Fibroblast of lung (primary cell): ENCODE data around the gene TNFRSF19. TPM values are rescaled to one million over a fixed set of nuclear protein-coding genes. Genes with fewer than 3 reads are reported as not detected.

ENCODE experiments used
- DNase-seq, 2 donors: peaks; one replicate each; pipeline versions ENCODE4 v3.0.0 to v3.0.0-alpha.2; 2010; ENCODE audit warnings: low read depth in 2 of 2
- H2AFZ ChIP-seq: 2 replicates; pipeline ENCODE4 v1.5.1; 2012; ENCODE audit warnings: low read length, control low read depth, inconsistent platforms
- H3K27ac ChIP-seq: 2 replicates; pipeline ENCODE4 v1.5.1; 2011; ENCODE audit warnings: low read length, control low read depth; ENCODE audit not compliant: insufficient read depth
- H3K27me3 ChIP-seq: 2 replicates; pipeline ENCODE4 v1.5.1; 2011; ENCODE audit warnings: mild to moderate bottlenecking, low read length; ENCODE audit not compliant: control insufficient read depth, insufficient read depth
- H3K36me3 ChIP-seq: 2 replicates; pipeline ENCODE4 v1.5.1; 2011; ENCODE audit warnings: low read length; ENCODE audit not compliant: control insufficient read depth, insufficient read depth
- H3K4me1 ChIP-seq: 2 replicates; pipeline ENCODE4 v1.5.1; 2011; ENCODE audit warnings: low read length; ENCODE audit not compliant: control insufficient read depth, insufficient read depth; ENCODE audit errors: extremely low read depth
- H3K4me2 ChIP-seq: 2 replicates; pipeline ENCODE4 v1.5.1; 2011; ENCODE audit warnings: low read length, control low read depth; ENCODE audit not compliant: insufficient read depth; ENCODE audit errors: extremely low read depth
- H3K4me3 ChIP-seq, 4 experiments: fragments of 200-600 bp in 1 of 4; sonication (generic) in 1 of 4; replicated peaks in 1 of 4; 2 replicates each; pipeline ENCODE4 v1.5.1; 2011 to 2016; ENCODE audit warnings: low read length in 4 of 4, low read depth in 3 of 4, mild to moderate bottlenecking in 3 of 4, control low read depth in 2 of 4, inconsistent platforms in 1 of 4, mixed read lengths in 1 of 4; ENCODE audit not compliant: insufficient read depth in 1 of 4; ENCODE audit errors: control extremely low read depth in 1 of 4
- H3K79me2 ChIP-seq: 2 replicates; pipeline ENCODE4 v1.5.1; 2012; ENCODE audit warnings: mild to moderate bottlenecking, low read length, inconsistent platforms; ENCODE audit not compliant: control insufficient read depth, insufficient read depth
- H3K9ac ChIP-seq: 2 replicates; pipeline ENCODE4 v1.5.1; 2011; ENCODE audit warnings: mild to moderate bottlenecking, low read length, control low read depth; ENCODE audit not compliant: insufficient read depth
- H3K9me3 ChIP-seq: 2 replicates; pipeline ENCODE4 v1.5.1; 2012; ENCODE audit warnings: low read depth, low read length; ENCODE audit not compliant: control insufficient read depth, insufficient read depth
- H4K20me1 ChIP-seq: 2 replicates; pipeline ENCODE4 v1.5.1; 2011; ENCODE audit warnings: low read length; ENCODE audit not compliant: control insufficient read depth, insufficient read depth; ENCODE audit errors: extremely low read depth
- CTCF ChIP-seq, 2 donors: IDR thresholded peaks in 1 of 2; conservative IDR thresholded peaks in 1 of 2; 1 replicate in 1 of 2; 2 replicates in 1 of 2; pipeline ENCODE4 v1.5.1; 2011 to 2012; ENCODE audit warnings: low read length in 2 of 2, control low read depth in 1 of 2, inconsistent platforms in 1 of 2, low read depth in 1 of 2, mild to moderate bottlenecking in 1 of 2
- EZH2 ChIP-seq: IDR thresholded peaks from 2 replicates; pipeline ENCODE4 v1.5.1; 2012; ENCODE audit warnings: low read length, control low read depth, mild to moderate bottlenecking; ENCODE audit errors: missing control alignments
- polyA plus RNA-seq, 2 donors: library from polyadenylated mRNA; depleted of rRNA in 1 of 2; stranded (reverse) in 1 of 2; unstranded in 1 of 2; fragments of >200 nt; gene quantifications; 2 replicates each; pipeline ENCODE4 v1.2.1, GENCODE V29; 2011 to 2012; ENCODE audit warnings: missing spikeins in 1 of 2
- total RNA-seq: library from RNA; depleted of rRNA; stranded (reverse); fragments of >200 nt; gene quantifications from 2 replicates; pipeline ENCODE4 v1.2.1, GENCODE V29; 2014

The TNFRSF19 gene
- total and polyA plus RNA-seq, 2 donors (not counting 1 experiment from before 2014, with no cell fraction given) = 260 to 330 TPM

GRCh38 chr13:23571431-23571830 is 1.2 kb downstream of the TNFRSF19 start:
- H3K27ac ChIP-seq = peak overlapping the region; percentile 26
- TF ChIP-seq EZH2 = no peak
- TF ChIP-seq CTCF (conservative IDR thresholded peaks at IDR 0.05 in 1 of 2, IDR thresholded peaks at IDR 0.05 in 1 of 2; ENCODE audit: low read depth in 1 of 2, low read length in 2 of 2) = no peak
- DNase-seq = peak in 1 of 2 donors; percentile 41
- no peaks in the 10 kb centered on the region for H3K9me3 ChIP-seq
- no peaks in the 10 kb centered on the region for H3K36me3 ChIP-seq
- peak overlapping the region; percentile 49 to 75 (median 63) for H3K4me3 ChIP-seq
- peak overlapping the region; percentile 88 for H3K4me2 ChIP-seq
- H4K20me1 ChIP-seq = no peaks in the 10 kb centered on the region
- H3K4me1 ChIP-seq = peaks cover 7% of the 10 kb centered on the region
- H3K27me3 ChIP-seq = no peaks in the 10 kb centered on the region
- H2AFZ ChIP-seq = no peak overlapping the region
- peak overlapping the region; percentile 20 for H3K9ac ChIP-seq
- peaks cover 5% of the 10 kb centered on the region for H3K79me2 ChIP-seq

- no peaks in the 10 kb centered on the region for H3K36me3 ChIP-seq
- no peaks in the 10 kb centered on the region for H4K20me1 ChIP-seq
- H3K79me2 ChIP-seq = peaks cover 7% of the 10 kb centered on the region
- no peak overlapping the region for H3K9ac ChIP-seq
- no peaks in the 10 kb centered on the region for H3K27me3 ChIP-seq
- no peaks in the 10 kb centered on the region for H3K9me3 ChIP-seq
- H2AFZ ChIP-seq = no peak overlapping the region
- no peak for DNase-seq
- no peak overlapping the region for H3K27ac ChIP-seq
- peaks cover 9% of the 10 kb centered on the region for H3K4me1 ChIP-seq
- TF ChIP-seq EZH2 (no peak), CTCF (conservative IDR thresholded peaks at IDR 0.05 in 1 of 2, IDR thresholded peaks at IDR 0.05 in 1 of 2; ENCODE audit: low read depth in 1 of 2, low read length in 2 of 2) (no peak)
- peak overlapping the region; percentile 68 for H3K4me2 ChIP-seq
- peak overlapping the region; percentile 49 to 75 (median 63) for H3K4me3 ChIP-seq
Observed at GRCh38 chr13:23572836-23573235, 2.6 kb downstream of the TNFRSF19 start.

- Histone ChIP-seq H3K4me1 (peaks cover 9% of the 10 kb centered on the region), H3K9ac (no peak overlapping the region), H3K9me3 (no peaks in the 10 kb centered on the region), H3K4me3 (peak overlapping the region in 1 of 4 experiments; percentile 70), H3K36me3 (no peaks in the 10 kb centered on the region), H3K79me2 (peaks cover 13% of the 10 kb centered on the region), H3K27me3 (no peaks in the 10 kb centered on the region), H3K27ac (no peak overlapping the region), H3K4me2 (no peak overlapping the region), H4K20me1 (no peaks in the 10 kb centered on the region), H2AFZ (no peak overlapping the region)
- DNase-seq = no peak
- no peak for TF ChIP-seq EZH2
- no peak for TF ChIP-seq CTCF (conservative IDR thresholded peaks at IDR 0.05 in 1 of 2, IDR thresholded peaks at IDR 0.05 in 1 of 2; ENCODE audit: low read depth in 1 of 2, low read length in 2 of 2)
Observed at GRCh38 chr13:23574421-23575145, 4.4 kb downstream of the TNFRSF19 start.
